IPS-NIHi7 (cell line): ENCODE data around the gene OR5AU1.

ENCODE experiments used
- DNase-seq: peaks from one replicate; pipeline ENCODE4 v3.0.0; 2012; ENCODE audit warnings: mixed read lengths; ENCODE audit errors: extremely low spot score

OR5AU1 gene

DNA sequence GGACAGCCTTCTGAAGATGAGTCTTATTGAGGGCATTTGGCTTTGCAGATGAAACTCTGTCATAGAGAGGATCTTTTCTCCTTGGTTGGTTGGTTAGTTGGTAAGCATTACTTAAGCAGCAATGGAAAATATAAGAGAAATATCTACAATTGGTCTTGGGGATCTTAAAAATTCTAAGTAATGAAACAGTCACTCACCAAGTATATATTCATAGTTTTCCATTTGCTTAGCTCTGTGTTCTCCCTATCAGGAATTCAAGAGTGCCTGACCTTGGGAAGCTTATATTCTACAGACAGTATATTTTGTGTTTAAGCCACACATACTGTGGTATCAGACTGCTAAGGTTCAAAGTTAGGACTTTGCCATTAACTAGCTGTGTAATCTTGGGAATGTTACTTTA is at the start of gene OR5AU1:
OR5AU1 (minus strand) TSS at position 101 of the 400 bp plus-strand sequence. CDS start 191 bp downstream, outside the sequence.
- DNase-seq = no peak

DNA sequence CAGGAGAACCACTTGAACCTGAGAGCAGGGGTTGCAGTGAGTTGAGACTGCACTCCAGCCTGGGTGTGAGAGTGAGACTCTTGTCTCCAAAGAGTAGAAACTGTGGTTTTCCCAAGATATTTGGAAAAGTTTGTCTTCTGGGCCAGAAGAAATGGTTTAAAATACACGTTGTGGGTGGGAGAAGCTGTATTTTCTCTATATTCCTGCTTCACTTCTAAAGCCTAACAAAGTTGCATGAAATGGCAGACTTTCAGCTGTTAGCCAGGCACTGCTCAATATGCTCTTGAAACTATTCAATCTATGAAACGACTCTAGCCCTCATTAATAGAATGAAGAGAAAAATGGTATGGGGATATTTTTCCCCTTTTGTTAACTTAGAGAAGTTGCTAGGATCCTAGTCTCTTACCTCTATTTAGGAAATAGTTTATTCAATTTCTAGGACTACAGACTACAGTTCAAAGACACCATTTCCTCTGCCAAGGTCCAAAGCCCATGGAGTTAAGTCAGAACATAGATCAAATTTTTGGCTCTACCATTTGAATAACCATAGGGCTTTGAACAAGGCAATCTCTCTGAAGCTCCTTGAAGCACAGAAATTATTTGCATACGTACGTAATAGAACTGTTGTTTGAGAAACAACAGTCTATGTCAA is 49.3 kb upstream of the OR5AU1 start:
- no peak for DNase-seq

DNA sequence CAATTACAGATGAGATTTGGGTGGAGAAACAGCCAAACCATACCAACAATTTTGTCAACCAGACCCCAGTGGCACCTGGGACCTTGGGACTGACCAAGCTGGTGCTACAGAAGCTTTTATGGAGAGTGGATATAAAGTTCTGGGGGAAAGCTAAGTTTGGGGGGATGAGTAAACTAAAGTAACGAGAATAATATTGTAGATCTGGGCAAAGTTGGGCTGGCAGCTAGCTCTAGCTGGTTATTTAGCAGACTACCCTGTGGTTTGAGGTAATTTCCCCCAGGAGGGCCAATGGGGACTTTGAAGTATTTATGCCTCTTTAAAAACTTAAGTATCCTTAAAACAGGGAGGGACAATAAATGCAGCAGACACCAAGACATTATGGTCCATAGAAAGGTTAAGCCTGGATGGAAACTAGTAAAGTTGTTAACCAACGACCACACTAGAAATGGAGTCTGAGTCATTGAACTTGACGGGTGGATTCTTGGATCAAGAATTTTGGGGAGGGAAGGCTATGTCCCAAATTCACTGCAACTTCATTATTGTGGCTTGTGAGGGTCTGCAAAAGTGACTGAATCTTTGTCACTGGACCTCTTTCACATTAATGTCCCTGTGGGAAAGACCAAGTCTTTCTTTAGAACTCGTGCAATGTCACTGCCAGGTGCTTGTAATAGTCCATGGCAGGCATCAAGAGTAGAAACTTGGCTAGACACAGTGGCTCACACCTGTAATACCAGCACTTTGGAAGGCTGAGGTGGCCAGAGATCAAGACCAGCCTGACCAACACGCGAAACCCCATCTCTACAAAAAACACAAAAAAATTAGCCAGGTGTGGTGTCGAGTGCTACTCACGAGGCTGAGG is 48.5 kb upstream of the OR5AU1 start:
- DNase-seq = no peak

DNA sequence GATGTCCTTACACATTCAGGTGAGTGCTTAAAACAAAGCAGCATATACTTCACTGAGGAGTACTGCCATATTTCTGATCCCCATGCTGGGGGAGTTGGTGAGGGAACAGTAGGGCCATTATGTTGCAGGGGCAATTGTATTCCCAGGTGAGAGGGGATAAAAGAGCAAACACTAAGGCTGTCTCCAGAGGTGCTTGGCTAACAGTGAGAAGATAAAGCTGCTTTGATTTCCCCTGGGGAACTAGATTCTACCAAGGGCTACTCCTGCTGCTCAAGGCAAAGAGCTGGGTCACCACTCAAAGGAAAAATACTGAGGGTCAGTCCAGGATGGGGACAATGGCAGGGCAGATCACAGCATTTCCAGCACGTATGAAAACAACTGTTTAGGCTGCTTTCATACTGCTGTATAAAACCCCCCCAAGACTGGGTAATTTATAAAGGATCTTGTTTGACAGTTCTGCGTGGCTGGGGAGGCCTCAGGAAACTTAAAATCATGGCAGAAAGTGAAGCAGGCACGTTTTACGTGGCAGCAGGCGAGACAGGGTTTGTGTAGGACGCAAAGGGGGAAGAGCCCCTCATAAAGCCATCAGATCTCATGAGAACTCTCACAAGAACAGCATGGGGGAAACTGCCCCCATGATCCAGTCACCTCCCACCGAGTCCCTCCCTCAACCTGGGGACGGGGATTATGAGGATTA is 47.8 kb upstream of the OR5AU1 start:
- peak; percentile 18 for DNase-seq

DNA sequence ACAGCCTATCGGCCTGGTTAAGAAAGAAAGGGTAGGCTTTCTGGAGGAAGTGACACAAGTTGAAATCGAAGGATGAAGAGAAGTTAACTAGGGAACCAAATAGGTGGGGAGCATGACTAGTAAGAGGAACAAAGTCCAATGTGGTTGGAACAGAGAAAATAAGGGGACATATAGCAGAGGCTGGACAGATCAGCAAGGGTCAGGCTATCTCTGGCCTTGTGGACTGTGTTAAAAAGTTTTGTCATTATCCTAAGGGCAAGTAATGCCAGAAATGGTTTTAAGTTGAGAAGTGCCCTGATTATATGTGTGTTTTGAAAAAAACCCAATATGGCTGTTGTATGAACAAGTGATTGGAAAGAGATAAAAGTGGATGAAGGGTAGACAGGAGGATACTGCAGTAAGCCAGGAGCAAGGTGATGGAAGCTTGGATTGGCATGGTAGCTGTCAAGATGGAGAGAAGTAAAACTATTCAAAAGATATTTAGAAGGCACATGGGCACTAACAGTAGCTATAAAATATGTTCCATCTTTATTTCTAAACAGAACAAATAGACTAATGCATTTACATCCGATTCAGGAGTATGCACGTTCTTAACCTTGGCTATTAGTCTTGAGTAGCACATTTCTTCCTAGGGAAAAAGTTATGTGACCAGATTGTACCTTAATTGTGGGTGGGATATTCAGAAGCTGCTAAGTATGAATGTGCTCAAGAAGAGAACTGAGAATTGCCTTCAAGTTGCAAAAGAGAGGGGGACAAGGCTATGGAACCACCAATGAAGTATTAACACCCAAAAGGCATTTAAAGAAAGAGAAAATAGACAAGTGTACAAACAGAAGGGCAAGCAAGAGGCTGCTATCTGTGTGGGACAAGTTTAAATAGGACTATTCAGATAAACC is 46.8 kb upstream of the OR5AU1 start:
- DNase-seq = no peak

DNA sequence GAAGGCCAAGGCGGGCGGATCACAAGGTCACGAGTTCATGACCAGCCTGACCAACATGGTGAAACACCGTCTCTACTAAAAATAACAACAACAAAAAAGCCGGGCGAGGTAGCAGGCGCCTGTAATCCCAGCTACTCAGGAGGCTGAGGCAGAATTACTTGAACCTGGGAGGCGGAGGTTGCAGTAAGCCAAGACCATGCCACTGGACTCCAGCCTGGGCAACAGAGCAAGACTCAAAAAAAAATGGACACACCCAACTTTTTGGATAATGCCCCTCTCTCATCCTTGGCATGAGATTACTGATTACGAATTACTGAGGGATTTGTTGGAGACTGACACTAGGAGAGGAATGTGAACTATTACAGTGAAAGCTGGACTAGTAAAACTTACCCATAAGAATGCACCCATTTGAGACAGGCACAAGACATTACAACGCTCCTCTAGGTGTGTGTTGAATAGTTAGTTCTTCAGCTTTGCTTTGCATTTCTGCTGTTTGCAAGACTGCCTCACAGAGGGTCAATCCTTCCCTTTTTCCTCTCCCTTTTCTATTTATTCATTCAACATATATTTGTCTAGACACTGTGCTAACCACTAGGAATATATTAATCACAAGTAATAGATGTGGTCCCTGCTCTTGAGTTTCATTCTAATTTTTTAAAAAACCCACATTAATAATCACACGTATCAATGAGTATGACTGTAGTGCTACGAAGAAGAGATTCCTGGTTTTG is 46.0 kb upstream of the OR5AU1 start:
- no peak for DNase-seq

DNA sequence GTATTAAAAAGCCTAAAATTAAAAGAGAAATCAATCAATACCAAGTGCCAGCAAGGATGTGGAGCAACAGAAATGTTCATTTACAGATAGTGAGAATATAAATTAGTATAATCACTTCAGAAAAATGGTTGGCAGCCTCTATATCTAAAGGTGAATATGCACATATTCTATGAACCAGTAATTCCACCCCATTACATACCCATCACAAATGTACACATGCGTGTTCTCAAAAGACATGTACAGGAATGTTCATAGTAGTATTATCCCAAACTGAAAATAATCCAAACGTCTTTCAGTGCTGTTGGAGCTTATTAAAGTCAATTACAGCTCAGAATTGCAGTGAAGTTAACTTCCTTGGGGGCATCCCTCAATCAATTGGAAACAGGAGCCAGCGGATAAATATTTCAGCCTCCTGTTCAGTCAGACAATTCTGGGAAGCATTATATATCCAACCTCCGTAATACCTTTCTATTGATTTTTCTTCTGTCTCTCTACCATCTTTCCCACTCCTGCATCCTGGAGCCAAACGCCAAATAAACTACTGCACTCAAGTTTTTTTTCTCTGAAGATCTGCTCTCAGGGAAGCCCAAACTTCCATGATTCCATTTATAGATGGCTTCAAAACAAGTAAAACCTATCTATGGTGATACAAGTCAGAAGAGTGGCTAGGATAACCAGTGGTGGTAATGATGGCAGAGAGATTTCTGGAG is 45.0 kb upstream of the OR5AU1 start:
- DNase-seq = no peak

DNA sequence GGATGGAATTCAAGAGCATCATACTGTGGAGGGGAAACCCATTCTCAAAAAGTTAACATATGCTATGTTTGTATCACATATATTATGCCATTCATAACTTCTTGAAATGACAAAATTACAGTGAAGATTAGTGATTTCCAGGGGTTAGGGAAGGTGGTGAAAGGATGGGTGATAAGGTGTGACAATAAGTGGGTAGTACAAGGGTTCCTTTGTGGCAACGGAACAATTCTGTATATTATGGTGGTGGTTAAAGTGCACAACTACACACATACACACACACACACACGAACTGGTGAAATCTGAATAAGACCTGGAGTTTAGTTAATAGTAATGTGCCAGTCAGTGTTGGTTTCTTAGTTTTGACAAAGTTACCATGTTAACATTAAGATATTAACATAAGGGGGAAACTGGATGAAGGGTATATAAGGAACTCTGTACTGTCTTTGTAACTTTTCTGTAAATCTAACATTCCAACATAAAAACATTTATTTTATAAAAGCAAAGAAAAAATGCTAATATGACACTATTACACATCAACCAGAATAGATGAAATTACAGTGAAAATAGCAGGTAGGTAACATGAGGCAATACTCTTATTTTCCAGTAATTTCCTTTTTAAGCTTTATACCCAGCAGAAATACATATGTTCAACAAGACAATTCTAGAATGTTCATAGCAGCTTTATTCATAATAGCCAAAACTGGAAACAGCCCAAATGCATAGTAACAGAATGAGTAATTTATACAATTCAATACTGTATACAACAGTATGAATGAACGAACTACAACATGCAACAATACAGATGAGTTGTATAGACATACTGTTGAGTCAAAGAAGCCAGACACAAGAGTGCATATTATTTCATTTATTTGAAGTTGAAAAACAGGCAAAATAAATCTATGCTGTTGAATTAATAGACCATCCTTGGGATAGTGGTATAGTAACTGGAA is 44.0 kb upstream of the OR5AU1 start:
- DNase-seq = no peak

DNA sequence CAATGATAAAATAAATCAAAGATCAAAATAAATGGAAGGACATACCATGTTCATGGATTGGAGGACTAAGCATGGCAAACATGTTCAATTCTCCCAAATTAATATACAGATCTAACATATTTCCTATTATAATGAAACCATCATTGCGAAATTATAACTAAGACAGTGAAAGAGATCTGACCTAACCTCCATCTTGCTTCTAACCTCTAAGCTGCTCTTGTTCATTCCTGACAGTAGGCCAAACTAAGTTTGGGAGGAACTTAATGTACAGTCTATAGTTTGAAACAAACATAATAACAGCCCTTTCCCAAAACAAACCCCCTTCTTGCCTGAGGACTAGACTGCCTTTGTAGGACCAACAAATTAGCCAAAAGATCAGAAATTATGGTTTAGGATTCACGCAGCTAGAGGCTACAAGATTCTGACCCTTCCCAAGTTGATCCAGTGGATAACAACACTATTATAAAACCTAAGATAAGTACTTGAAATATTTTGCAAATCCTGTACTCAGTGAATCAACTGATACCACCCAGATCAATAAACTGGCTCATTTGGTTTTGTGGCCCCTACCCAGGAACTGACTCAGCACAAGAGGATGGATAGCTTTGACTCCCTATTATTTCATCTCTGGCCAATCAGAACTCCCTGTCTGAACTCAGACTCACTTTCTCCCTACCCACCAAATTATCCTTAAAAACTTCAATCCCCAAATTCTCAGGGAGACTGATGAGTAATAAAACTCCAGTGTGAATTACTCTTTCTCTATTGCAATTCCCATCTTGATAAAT is 41.7 kb upstream of the OR5AU1 start:
- no peak for DNase-seq

DNA sequence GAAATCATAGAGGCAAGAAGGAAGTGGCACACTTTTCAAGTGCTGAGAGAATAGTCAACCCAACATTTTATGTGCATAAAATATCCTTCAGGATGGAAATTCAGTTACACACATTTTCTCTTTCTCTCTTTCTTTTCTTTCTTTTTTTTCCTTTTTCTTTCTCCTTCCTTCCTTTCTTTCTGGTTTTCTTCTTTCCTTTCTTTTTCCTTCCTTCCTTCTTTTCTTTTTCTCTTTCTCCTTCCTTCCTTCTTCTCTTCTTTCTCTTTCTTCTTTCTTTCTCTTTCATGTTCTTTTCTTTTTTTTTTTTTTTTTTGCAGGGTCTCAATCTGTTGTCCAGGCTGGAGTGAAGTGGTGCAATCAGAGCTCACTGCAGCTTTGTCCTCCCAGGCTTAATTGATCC is 38.7 kb upstream of the OR5AU1 start:
- DNase-seq = no peak

DNA sequence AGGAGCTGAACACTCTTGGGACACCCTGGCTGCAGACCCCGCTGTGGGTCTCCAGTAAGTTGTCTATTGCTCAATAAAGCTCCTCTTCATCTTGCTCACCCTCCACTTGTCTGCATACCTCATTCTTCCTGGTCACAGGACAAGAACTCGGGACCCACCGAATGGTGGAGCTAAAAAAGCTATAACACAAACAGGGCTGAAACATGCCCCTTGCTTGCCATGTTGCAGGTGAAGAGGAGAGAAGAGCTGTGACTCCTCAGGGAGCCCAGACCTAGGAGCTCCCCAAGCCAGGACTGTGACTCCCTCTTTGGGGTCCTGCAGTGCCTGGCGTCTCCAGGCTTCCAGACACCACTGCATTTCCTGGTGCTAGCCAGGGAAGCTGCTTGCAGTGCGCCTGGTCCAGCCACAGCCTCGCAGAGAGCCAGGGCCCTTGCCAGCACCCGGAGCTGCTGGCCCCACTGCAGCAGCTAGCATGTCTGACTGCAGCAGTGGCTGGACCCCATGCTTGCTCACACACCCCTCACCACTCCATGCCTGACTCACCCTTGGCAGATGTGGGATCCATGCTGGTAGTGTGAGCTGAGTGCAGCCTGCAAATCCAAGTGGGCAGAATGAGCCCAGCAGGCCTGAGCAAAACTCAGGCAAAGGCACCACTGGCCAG is 37.1 kb upstream of the OR5AU1 start:
- DNase-seq = no peak

DNA sequence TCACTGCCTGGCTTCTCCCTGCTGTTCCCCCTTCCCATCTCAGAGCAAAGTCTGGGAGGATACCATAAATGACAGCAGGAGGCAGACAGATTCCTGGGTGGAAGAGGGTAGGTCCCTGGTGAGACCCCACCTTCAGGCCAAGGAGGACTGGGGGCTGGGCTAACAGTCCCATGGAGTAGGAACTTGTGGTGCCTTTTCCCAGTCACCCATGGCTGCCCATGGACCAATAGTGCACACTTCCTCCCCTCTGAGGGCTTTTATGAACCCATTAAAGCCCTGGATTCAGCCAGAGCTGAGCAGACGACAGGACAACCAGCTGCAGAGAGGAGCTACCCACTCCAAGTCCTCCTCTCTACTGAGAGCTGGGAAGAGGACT is 36.6 kb upstream of the OR5AU1 start:
- no peak for DNase-seq

DNA sequence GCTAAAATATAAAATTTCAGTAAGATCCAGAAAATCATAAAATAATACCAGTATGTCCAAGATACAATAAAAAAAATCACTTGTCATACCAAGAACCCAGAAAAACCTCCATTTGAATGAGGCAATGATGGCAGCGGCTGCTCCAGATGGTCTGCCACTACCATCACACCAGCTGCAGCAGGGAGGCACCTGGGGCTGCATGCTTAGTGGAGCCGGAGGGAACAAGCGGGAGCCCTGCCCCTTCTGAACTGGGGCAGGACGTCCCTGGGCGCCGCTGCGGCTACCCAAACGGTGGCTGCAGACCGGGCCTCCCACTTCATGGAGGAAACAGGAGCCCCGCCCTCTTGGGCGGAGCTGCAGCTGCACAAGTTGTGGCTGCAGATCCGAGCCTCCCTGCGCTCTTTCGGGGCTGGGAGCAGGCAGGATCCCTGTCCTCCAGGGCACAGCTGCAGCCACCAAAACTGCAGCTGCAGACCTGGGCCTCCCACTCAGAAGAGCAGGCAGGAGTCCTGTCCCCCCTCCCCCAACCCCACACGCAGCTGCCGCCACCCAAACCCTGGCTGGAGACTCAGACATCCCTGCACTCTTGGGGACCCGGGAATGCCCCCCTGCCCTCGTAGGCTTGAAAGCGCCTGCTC is 36.1 kb upstream of the OR5AU1 start:
- peak; percentile 81 for DNase-seq

DNA sequence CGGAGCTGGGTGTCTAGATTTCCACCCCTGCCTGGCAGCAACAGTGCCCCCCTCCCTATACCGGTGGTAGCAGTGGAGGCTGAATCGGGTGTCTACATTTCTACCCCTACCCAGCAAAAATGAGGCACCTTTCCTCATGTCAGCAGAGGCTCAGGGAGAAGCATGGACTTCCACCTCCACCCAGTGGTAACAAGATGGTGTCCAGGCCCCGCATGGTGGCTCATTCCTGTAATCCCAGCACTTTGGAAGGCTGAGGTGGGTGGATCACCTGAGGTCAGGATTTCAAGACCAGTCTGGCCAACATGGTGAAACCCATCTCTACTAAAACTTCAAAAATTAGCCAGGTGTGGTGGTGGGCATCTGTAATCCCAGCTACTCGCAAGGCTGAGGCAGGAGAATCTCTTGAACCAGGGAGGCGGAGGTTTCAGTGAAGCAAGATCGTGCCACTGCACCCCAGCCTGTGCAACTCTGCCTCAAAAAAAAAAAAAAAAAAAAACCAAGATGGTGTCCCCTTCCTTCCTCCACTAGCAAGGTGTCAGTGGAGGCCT is 35.5 kb upstream of the OR5AU1 start:
- no peak for DNase-seq

DNA sequence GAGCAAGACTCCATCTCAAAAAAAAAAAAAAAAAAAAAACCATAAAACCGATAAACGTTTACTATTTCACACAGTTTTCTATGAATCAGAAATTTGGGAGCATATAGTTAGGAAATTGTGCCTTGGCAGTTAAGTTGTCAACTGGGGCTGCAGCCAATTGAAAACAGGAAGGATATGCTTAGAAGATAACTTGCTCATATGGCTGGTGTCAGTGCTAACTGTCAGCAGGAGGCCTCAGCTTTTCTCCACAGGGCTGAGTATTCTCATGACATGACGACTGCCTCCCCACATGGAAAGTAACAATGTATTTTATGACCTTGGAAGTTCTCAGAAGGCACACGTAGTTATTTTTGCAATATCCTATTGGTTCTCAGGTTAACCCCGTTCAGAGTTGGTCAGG is 29.6 kb upstream of the OR5AU1 start:
- DNase-seq = no peak

DNA sequence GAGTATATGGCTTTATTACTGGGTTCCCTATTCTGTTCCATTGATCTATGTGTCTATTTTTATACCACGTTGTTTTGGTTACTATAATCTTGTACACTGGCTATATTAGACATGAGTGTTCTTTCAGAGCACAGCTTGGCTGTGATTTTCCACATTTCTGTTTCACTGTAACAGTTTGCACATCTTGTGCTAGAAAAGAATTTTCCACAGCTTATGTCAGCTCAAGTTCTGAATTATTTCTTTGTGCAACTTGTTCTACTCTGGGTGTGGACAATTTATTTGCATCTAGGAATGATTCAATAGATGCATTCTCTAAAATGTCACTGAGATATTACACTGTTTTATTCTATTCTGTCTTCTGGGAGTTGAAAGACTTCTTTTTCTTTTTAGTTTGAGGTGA is 28.4 kb upstream of the OR5AU1 start:
- DNase-seq = no peak

DNA sequence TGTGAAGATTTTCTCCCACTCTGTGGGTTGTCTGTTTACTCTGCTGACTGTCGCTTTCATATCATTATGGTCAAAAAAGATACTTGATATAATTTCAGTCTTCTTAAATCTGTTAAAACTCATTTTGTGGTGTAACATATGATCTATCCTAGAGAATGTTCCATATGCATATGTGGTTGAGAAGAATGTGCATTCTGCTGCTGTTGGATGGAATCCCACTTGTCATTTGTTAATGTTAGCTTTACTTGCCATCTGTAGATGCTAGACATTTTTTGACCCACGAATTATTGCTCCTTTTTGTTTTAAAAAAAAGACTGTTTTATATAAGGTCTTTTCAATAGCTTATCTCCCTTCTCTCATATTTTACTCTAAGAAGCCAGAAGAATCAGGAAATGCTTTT is 26.3 kb upstream of the OR5AU1 start:
- no peak for DNase-seq
